Activated CD8-positive, alpha-beta memory T cell treated with anti-CD3 and anti-CD28 coated beads for 1 hour (primary cell): ENCODE measurements around the gene LCE1A.

ENCODE experiments used
- DNase-seq, 2 donors: peaks; one replicate each; pipeline ENCODE4 v3.0.0-alpha.2; 2020; ENCODE audit warnings: low read depth in 1 of 2; ENCODE audit errors: extremely low read depth in 1 of 2

The LCE1A gene

DNA sequence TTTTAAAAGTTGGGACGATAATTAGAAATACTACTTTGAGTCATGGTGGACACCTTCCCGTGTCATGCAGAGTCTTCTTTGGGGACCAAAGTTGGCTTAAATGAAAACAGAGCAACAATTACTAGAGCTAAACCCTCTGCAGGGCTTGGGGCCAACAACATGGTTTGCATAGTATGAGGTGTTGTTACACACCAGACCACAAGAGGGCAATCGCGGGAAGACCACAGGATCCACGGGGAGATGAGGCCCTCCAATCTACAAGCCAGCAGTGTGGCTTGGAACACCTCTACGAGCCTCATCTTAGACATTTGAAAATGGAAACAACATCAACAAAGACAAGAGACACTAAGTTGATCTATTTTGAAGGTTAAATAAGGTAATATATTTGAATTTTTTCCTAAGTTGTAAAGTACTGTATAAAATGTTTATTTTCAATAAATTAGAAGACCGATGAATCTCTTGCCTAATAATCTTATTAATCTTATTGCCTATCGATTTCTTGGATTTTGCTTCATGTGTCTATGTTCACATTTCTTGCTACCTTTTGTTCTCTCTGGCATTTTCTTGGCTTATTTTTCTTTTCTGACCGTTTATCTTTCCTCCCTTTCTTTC lies 42.6 kb downstream of the LCE1A start:
- peak in 1 of 2 donors; percentile 27 for DNase-seq

GRCh38 chr1:152870831-152871730 lies 43.8 kb downstream of the LCE1A start:
- DNase-seq = no peak

DNA sequence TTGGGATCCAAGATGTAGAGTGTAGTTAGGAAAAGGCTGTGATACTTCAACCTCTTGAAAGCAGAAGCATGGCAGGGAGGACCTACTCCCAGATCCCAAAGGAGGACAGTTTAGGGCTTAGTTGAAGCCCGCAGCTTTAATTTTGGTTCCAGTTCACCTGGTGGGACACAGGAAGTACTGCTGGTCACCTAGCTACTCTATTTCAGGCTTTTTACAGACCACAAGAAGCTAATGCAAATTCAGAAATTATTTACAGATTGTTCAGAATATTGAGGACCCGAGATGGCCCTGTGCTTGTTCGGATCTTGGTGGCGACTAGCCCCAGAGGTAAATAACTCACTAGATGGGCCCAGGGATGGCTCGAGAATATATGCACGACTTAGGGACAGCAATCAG lies 44.5 kb downstream of the LCE1A start:
- DNase-seq = no peak

DNA sequence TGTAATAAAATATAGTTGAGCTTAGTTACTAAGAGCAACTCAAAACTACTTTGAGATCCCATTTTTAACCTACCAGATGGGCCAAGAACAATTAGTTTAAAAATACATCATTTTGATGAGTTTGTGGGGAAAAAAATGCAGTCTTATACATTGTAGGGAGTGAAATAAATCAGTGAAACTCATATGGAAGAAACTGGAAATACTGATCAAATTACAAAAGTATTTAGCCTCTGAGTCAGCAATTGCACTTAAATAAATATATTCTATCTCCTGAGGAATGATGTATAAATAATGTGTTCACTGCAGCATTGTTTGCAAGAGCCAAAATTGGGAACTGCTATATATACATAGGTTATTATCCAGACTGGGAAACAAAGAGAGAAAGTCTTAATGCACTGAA lies 46.2 kb downstream of the LCE1A start:
- no peak for DNase-seq

DNA sequence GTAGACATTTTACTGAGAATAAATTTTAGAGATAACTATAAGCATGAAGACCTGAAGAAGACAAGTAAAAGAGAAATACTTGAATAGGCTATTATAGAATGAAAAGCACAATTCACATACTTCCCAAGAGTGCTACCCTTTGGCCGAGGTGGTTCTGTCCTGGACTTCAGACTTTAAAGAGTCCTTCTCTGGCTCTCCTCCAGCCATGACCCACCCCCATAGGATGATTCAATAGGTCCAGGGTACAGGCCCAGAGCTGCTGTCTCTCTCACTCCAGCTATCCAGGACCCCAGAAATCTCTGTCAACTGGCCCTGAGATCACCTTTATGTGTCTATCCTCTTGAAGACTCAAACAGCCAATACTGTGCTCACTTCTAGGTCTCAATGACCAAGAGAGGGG lies 49.6 kb downstream of the LCE1A start:
- DNase-seq = no peak
